Measurements from ENCODE around the gene CAMK2B.

Gene CAMK2B

DNA sequence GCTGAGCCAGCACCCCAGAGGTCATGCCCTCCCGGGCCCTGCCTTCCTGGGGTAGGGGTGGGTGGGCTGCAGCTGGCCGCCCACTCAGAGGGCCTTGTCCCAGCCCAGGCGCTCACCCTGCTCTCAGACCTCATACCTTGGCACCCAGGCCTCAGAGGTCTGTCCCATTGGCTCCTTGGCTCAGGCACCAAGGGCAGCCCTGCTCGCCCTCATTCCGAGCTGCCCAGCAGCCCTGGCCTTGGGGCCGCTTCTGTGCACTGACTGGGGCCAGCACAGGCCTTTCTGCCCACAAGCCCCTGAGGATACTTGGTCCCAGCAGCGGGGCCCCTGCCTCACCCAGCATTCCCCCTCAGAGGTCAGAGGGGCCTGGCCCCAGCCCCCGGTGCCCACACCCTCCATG is 90.3 kb downstream of the CAMK2B start:
- no peak overlapping the region for H3K4me2 ChIP-seq
- H3K9ac ChIP-seq, result no peak overlapping the region
- H2AFZ ChIP-seq (ENCODE audit: low read depth), result no peak overlapping the region
- no peak for TF ChIP-seq CTCF (conservative IDR thresholded peaks at IDR 0.05; ENCODE audit: low read depth, low read length)
- no peaks in the 10 kb centered on the region for H3K36me3 ChIP-seq (ENCODE audit: insufficient read depth)
- H4K20me1 ChIP-seq (ENCODE audit: insufficient read depth), result no peaks in the 10 kb centered on the region
- H3K4me3 ChIP-seq (IDR thresholded peaks at IDR 0.05; ENCODE audit: insufficient read depth, low read depth, low read length), result no peak overlapping the region
- no peak overlapping the region for H3K27ac ChIP-seq
- H3K79me2 ChIP-seq (ENCODE audit: insufficient read depth, low read depth), result no peaks in the 10 kb centered on the region
- H3K27me3 ChIP-seq (ENCODE audit: insufficient read depth, low read depth), result peaks cover 87% of the 10 kb centered on the region
- H3K4me1 ChIP-seq (ENCODE audit: low read depth, poor library complexity, severe bottlenecking), result no peaks in the 10 kb centered on the region

- Histone ChIP-seq H3K9ac (no peak overlapping the region), H3K79me2 (ENCODE audit: insufficient read depth, low read depth) (no peaks in the 10 kb centered on the region), H3K27ac (no peak overlapping the region), H3K27me3 (ENCODE audit: insufficient read depth, low read depth) (peaks cover 78% of the 10 kb centered on the region), H3K4me3 (IDR thresholded peaks at IDR 0.05; ENCODE audit: insufficient read depth, low read depth, low read length) (no peak overlapping the region), H4K20me1 (ENCODE audit: insufficient read depth) (no peaks in the 10 kb centered on the region), H2AFZ (ENCODE audit: low read depth) (no peak overlapping the region; the same call in 1 of the 2 replicates), H3K36me3 (ENCODE audit: insufficient read depth) (no peaks in the 10 kb centered on the region), H3K4me2 (no peak overlapping the region), H3K4me1 (ENCODE audit: low read depth, poor library complexity, severe bottlenecking) (no peaks in the 10 kb centered on the region)
- TF ChIP-seq CTCF (conservative IDR thresholded peaks at IDR 0.05; ENCODE audit: low read depth, low read length), result no peak
Observed at GRCh38 chr7:44232901-44233715, 92.3 kb downstream of the CAMK2B start.

GRCh38 chr7:44232396-44232795 is 93.0 kb downstream of the CAMK2B start:
- Histone ChIP-seq H3K36me3 (ENCODE audit: insufficient read depth) (no peaks in the 10 kb centered on the region), H3K4me3 (IDR thresholded peaks at IDR 0.05; ENCODE audit: insufficient read depth, low read depth, low read length) (no peak overlapping the region), H3K79me2 (ENCODE audit: insufficient read depth, low read depth) (no peaks in the 10 kb centered on the region), H3K4me1 (ENCODE audit: low read depth, poor library complexity, severe bottlenecking) (no peaks in the 10 kb centered on the region), H4K20me1 (ENCODE audit: insufficient read depth) (no peaks in the 10 kb centered on the region), H3K27me3 (ENCODE audit: insufficient read depth, low read depth) (peaks cover 74% of the 10 kb centered on the region), H2AFZ (ENCODE audit: low read depth) (no peak overlapping the region), H3K9ac (no peak overlapping the region), H3K4me2 (no peak overlapping the region), H3K27ac (no peak overlapping the region)
- TF ChIP-seq CTCF (conservative IDR thresholded peaks at IDR 0.05; ENCODE audit: low read depth, low read length), result no peak

DNA sequence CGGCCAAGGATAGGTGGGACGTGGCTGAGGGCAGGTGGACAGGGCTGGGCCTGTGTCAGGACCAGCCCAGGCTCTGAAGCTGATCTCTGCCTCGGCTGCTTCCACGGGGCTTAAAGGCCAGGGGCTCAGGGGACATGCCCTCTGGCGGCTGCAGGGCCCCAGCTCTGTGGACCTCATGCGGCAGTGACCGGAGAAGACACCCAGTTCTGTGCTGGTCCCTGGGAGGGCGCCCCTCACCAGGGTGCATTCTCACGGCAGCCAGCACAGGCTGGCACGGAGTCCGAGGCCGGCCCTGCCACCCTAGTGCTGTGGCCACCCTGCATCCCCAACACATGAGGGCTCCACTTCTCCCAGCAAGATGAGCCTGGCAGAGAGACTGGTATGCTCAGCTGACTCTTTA is 94.3 kb downstream of the CAMK2B start:
- no peak overlapping the region for H3K4me2 ChIP-seq
- peaks cover 68% of the 10 kb centered on the region for H3K27me3 ChIP-seq (ENCODE audit: insufficient read depth, low read depth)
- TF ChIP-seq CTCF (conservative IDR thresholded peaks at IDR 0.05; ENCODE audit: low read depth, low read length), result no peak
- H4K20me1 ChIP-seq (ENCODE audit: insufficient read depth), result no peaks in the 10 kb centered on the region
- no peak overlapping the region for H3K9ac ChIP-seq
- H3K27ac ChIP-seq, result no peak overlapping the region
- no peaks in the 10 kb centered on the region for H3K36me3 ChIP-seq (ENCODE audit: insufficient read depth)
- no peak overlapping the region for H3K4me3 ChIP-seq (IDR thresholded peaks at IDR 0.05; ENCODE audit: insufficient read depth, low read depth, low read length)
- H3K4me1 ChIP-seq (ENCODE audit: low read depth, poor library complexity, severe bottlenecking), result no peaks in the 10 kb centered on the region
- H3K79me2 ChIP-seq (ENCODE audit: insufficient read depth, low read depth), result no peaks in the 10 kb centered on the region
- H2AFZ ChIP-seq (ENCODE audit: low read depth), result no peak overlapping the region
